Peyer's patch (tissue), 4 donors: ENCODE data around the gene PTAFR.

ENCODE experiments used
- POLR2A ChIP-seq, 2 donors: fragments of 450-650 bp; IDR thresholded peaks; one replicate each; pipeline ENCODE4 v1.5.1; 2017; ENCODE audit warnings: antibody characterized with exemption in 2 of 2, mild to moderate bottlenecking in 2 of 2, moderate library complexity in 2 of 2
- TF ChIP-seq, protein P1 (sequence below), 6 experiments: fragments of 450-650 bp in 4 of 6; fragments of 200-600 bp in 2 of 6; sonication (generic) in 1 of 6; IDR thresholded peaks; one replicate each; pipeline ENCODE4 v1.5.1; 2017 to 2019; ENCODE audit warnings: antibody characterized with exemption in 6 of 6, mild to moderate bottlenecking in 3 of 6, moderate library complexity in 1 of 6

DNA sequence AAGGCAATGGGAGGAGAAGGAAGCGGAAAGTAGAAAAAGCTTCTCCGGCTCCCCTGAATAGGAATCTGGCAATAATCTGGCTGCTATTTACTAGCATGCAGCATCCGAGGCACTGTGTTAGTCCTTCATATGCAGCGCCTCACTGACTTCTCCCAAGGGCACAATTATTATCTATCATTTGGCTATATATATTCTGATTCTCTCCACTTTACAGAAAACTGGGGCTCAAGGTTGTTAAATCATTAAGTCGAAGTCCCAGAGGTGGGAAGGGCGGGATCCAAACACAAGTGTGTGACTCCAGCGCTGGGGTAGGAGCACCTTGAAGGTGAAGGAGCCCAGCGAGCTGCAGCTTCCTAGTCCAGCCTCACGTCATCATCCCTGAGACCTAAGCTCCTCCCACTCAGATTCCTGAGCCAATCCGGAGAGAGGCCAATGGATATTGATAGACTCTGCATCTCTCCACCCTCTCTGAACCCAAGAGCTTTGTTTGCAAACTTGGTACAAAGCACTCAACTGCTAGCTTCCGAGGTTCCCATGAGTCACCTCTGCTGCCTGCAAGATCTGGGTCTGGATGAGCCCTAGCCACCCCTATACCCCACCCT is 71.5 kb downstream of the PTAFR start:
- TF ChIP-seq, protein P1, sequence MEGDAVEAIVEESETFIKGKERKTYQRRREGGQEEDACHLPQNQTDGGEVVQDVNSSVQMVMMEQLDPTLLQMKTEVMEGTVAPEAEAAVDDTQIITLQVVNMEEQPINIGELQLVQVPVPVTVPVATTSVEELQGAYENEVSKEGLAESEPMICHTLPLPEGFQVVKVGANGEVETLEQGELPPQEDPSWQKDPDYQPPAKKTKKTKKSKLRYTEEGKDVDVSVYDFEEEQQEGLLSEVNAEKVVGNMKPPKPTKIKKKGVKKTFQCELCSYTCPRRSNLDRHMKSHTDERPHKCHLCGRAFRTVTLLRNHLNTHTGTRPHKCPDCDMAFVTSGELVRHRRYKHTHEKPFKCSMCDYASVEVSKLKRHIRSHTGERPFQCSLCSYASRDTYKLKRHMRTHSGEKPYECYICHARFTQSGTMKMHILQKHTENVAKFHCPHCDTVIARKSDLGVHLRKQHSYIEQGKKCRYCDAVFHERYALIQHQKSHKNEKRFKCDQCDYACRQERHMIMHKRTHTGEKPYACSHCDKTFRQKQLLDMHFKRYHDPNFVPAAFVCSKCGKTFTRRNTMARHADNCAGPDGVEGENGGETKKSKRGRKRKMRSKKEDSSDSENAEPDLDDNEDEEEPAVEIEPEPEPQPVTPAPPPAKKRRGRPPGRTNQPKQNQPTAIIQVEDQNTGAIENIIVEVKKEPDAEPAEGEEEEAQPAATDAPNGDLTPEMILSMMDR (IDR thresholded peaks at IDR 0.05) = no peak
- peak; percentile 36 to 65 for TF ChIP-seq POLR2A (IDR thresholded peaks at IDR 0.05)
